HG03558 (cell line): ENCODE data around the gene NAA38.
"Not testable (repeated sequence)": the region's sequence is repeated elsewhere in the genome, so short reads cannot be mapped to it uniquely, and the experiment has no call there.

Experiments
- ATAC-seq: cut with Tn5 transposase; IDR thresholded peaks from one replicate; pipeline ENCODE4 v1.9.1; 2021; ENCODE audit warnings: moderate number of reproducible peaks; ENCODE audit not compliant: unreplicated experiment; ENCODE audit errors: extremely low read depth

NAA38 gene

DNA sequence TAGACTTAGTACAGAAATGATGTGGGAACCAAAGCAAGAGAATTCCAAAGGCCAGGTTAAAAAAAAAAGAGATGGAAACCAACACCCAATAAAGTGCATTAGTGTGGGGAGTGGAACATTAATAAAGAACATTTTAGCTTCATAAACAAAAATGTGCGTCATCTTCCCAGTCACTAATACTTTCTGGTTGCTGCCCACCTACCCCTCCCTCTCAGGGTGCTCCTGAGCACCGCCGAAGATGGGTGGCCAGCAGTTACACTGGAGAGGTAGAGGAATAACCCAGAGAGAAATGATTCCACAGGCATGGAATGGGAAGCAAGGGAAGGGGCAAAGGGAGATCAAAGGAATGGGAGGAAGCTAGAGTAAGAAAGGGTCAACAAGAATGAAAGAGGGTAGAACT lies 25.3 kb upstream of the NAA38 start:
- ATAC-seq = no peak

DNA sequence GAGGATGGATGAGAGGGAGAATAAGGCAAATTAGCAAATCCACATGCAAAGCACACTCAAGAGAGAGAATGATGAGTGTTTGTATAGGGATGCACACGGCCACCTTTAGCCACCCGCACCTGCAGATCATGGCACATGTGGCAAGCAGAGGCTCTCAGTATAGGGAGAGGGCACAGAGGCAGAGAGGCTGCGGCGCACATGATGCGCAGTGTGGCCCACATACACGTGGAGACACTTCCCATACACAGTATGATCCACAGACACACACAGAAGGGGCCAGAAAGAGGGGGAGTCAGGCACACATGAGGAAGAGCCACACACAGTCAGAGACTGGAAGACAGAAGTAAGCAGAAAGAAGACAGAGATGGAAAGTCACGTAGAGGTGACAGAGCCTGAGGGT lies 24.7 kb upstream of the NAA38 start:
- ATAC-seq = no peak

DNA sequence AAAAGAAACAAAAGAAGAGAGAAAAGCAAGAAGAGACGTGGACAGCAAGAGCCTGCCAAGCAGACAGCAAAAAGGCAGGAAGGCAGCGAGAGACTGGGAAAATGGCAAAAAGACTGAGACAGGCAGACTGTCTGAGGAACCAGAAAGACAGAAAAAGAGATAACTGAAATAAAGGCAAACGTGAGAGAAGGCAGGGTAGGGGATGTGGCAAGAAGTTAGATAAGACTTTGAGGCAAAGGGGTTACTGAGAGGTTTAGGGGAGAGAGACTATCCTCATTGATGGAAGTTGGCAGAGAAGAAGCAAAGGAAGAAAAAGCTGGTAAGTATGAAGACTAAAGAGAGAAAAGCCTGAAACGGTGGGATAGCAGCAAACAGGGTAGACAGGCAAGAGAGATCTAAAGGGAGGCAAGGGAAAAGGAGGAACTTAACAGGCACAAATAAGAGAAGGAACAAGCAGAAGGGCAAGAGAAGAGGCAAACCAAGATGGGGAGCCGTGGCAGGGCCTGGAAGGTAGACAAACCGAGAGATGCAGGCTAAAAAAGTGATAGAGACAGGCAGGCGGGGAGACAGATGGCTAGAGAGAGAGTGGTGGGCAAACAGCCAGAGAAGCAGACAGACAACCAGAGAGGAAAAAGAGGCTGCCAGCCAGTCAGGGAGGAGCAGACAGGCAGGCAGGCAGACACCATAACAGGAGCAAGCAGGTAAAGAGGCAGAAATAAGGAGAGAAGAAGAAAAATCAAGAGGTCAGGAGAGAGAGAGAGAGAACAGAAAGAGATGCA lies 24.1 kb upstream of the NAA38 start:
- no peak for ATAC-seq

DNA sequence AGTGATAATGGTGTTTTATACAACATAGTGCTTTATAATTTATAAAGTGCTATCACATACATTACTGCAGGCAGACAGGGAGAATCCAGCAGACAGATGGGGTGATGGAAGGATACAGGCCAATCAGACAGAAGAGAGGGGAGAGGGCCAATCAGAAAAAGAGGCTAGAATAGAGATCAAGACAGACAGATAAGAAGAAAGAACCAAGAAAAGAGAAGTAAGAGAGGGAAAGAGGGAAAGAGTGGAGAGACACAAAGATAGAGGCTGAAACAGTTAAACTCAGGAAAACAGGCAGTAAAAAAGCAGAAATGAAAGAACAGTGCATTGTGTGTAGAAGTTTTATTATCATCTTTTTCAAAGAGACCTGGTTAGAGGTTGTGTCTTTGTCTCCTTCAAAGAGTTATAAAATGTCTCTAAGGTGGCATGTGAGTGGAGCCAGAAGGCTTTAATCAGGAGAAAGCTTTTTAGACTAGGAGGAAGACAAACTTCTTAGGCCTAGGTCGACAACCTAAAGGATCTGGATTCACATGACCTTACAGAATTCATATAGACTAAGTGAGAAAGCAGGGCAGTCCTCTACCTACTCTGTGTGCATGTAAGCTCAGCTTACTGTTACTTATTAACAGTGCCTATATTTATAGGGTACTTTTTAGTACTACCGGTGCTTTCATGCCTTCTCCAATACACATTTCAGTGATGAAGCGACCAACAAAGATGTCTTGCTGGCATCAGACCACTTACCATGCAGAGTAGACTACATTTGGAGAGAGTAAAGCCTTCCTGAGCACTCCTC lies 22.9 kb upstream of the NAA38 start:
- no peak for ATAC-seq

DNA sequence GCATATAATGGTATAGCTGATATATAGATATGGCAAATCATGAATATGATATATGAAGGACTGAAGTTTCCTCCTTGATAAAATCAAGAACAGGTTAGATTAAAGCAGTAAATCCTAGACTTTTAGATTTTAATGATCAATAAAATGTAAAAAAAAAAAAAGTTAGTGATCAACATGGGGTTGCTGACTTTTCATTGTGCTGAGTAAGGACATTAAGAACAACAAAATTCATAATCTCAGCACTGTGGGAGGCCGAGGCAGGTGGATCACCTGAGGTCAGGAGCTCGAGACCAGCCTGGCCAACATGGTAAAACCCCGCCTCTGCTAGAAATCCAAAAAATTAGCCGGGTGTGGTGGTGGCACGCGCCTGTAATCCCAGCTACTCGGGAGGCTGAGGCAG lies 20.9 kb upstream of the NAA38 start:
- no peak for ATAC-seq

DNA sequence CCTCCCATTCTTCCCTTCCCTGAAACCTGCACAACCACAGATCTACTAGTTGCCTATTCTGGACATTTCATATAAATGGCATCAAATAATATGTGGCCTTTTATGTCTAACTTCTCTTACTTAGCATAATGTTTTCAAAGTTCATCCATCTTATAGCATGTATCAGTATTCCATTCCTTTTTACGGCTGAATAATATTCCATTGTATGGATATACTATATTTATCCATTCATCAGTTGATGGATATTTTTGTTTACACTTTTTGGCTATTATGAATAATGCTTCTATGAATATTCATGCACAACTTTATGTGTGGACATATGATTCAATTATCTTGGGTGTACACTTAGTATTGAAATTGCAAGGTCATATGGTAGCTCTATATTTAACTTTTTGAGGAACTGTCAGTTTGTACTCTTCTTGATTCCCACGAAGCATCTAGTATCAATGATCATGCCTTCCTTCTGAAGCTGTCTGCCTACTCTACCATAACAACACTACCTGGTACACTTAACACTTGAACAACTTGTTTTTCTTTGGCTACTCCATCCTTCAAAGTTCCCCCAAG lies 18.5 kb upstream of the NAA38 start:
- ATAC-seq = no peak

DNA sequence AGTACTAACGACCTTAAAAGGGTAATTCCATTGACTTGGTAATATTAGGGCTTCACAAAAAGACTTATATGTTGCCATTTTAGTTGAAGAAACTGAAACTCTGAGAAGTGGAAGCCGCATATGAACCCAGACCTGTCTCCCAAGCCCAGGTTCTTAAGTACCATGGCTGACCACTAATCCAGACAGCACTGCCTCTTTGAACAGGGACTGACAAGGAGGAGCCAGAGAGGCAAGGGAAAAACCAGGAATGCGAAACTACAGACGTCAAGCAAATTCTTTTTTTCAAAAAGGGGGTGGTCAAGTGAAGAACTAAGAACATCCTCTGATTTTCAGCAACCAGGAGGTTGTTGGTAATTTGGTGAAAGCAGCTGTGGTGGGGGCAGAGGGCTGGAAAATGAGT lies 15.7 kb upstream of the NAA38 start:
- no peak for ATAC-seq

DNA sequence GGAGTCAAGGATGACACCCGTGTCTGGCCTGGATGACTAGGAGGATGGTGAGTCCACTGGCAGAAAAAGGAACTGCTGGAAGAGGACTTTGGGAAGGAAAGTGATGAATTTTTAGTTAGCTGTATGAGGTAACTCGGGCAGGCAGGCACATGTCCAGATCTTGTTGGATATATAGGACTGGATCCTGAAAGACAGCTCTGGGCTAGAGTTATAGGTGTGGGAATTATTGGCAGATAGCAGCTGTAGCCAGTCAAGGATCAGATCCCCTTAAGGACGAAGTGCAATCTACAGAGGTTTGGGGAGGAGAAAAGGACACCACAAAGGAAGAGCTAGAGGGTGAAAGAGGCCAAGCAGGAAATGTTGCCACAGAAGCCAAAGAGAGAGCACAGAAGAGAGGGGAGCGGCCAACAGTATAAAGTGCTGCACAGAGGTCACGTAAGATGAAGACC lies 10.5 kb upstream of the NAA38 start:
- no peak for ATAC-seq

DNA sequence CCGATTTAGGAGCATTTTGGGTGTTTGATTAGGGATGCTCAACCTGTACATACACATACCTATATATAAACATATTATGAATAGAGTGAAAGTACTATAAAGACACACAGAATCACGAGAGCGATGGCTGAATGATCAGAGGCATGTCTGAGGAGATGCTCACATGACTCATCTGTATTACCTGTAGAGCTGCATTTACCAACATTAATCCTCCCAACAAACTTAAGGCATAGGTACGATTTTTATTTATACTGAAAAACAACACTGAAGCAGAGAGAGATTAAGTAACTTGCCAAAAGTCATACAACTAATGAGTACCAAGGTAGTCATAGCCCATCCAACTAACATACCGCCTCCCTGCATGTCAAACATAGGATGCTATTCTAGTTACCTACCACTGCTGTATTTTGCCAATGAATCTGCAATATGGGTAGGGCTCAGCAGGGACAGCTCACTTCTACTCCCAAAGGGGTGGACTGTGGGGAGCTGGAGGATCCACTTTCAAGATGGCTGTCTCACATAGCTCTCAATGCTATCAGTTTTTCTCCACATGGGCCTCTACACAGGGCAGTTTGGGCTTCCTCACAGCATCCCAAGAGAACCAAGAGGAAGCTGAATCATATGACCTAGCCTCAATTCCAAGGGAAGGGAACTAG lies 7.8 kb upstream of the NAA38 start:
- ATAC-seq = no peak

DNA sequence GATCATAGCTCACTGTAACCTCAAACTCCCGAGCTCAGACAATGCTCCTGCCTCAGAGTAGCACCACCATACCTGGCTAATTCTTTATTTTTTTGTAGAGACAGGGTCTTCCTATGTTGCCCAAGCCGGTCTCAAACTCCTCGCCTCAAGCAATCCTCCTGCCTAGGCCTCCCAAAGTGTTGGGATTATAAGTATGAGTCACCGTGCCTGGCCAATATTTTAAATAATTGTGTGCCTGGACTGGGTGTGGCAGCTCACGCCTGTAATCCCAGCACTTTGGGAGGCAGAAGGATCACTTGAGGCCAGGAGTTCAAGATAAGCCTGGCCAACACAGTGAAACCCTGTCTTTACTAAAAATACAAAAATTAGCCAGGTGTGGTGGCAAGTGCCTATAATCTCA lies 7.0 kb upstream of the NAA38 start:
- not testable (repeated sequence) for ATAC-seq

DNA sequence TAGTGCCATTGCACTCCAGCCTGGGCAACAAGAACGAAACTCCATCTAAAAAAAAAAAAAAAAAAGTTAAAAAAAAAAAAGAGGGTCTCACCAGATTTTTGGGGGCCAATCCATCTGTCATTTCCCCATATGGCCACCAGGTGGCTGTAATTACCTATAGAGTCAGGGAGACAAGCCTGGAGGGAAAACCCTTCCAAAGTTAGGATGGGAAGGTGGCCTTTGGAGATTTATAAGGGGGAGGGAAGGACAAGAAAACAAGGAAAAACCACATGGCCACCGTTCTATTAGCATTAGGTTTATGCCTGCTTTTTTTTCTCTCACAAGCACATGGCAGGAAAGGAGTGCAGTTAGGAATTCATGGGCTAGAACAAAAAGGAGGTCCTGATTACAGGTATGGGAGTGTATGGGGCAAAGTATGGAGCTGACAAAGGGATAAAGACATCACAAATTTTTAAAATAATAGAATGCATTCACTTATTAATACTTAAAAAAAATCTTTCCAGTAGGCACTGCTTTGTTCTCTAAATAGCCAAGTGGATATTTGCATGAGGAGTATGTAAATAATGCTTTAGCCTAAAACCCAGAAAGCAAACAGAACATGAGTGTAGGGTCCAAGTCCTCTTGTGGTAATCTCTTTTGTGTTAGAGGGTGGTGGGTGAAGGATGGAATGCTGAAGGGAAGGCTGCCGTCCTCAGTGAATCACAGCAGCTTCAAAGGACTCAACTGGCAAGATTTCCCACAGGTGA lies 5.5 kb upstream of the NAA38 start:
- no peak for ATAC-seq

DNA sequence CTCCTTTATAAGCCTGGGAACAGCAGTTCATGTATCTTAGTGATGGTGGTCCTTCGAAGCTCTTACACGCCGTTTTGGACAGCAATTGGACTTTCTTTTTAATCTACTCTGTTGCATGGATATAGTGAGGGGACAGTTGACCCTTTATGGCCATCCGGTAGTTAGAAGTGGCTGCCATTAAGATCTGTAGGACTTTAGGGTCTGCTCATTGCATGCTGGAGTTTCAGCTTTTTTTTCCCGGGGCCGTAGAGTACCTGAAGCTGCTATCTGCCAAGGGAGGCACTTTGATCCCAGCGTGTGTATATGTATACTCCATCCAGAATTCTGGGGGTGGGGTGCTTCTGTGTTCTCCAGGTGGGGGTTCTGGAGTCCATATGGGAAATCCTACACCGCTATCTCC lies 1.7 kb upstream of the NAA38 start:
- no peak for ATAC-seq

DNA sequence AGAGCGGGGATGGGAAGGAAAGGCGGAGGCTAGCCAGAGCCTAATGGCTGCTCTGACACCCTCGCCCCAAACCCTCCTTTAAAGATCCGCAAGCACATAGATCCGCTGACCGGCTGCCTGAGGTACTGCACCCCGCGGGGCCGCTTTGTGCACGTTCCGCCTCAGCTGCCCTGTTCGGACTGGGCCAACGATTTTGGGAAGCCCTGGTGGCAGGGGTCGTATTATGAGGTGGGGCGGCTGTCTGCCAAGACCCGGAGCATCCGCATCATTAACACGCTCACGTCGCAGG lies 1.1 kb upstream of the NAA38 start:
- ATAC-seq = no peak

DNA sequence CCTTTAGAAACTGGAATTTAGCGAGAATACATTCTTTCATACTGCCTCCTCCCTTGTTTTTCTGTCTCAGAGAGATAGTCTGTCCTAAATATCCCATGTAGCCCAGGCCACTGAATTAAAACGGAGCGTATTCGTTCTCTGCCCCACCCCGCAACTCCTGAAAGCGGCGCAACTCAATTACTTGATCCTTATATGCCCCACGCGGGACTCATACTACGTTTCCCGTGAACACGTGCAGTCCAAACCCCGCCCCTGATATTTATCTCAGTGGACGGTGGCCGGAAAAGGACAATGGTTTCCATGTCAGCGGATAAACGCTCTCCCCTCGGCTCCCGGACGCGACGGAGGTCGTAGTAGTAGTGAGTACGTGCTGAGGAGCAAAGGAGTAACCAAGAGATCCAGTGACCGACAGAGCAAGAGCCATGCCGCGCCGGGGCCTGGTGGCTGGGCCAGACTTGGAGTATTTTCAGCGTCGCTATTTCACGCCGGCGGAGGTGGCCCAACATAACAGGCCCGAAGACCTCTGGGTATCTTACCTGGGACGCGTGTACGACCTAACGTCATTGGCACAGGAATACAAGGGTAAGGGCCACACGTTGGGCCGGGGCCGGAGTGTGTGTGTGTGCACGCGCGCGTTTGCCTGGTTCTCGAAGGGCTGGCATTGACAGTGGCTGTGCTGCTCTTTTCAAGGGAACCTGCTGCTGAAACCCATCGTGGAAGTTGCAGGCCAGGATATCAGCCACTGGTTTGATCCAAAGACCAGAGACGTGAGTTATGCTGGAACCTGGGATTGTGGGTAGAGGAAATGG lies 558 bp upstream of the NAA38 start, which contains the start of gene CYB5D1:
TSS of gene CYB5D1 (plus strand) at position 291 of the 809 bp plus-strand sequence. CDS start at position 423, 132 bp downstream.
- ATAC-seq = peak; percentile 14

DNA sequence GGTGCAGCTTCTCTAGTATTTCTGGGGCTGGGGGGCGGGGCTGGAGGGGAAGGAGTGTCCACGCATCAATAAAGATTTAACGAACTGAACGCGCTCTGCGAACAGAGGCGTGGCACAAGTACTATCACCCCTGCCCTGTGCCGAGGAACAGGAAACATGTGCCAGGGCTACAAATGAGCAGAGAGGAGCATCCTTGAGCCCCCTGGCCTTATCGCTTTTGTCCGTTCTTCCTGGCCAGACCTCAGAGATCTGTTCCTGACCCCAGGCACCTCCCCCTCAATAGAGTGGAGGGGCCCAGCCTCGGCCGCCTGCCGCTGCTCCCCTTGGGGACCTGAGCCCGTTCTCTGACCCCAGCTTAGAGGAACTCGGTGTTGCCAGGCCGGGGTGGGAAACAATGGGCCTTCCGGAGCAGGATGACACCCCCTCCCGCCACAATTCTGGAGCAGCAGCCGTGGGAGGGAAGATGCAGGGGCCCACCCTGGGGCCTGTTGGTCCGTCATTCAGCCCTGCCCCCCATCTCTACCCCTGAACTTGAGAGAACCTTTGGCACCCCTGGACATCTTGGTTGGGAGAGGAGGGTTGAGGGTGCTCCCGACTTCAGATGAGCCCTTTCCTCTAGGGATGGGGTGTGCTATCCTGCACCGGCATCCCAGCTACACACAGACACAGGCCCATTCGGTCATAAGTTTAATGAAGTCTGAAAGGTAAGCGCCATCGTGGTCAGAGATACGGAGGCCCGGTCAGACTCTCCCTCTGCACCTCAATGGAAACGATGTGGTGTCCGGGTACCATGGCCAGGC lies 1.1 kb downstream of the NAA38 start:
- no peak for ATAC-seq

DNA sequence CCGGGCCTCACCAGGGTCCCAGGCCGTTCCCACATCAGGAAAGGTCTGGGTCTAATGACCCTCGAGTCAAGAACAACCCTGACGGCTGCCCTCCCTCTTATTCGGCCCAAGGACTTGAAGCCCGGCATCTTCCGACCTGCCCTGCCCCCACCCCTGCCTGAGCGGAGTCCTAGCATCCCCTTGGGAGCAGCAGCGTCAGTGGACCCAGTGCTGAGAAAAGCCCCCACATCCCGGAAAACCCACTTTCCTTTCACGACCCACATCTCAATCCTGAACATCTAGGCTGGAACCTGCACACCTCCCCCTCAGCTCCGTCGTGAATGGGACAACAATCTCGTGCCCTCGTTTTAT lies 1.7 kb downstream of the NAA38 start:
- no peak for ATAC-seq

DNA sequence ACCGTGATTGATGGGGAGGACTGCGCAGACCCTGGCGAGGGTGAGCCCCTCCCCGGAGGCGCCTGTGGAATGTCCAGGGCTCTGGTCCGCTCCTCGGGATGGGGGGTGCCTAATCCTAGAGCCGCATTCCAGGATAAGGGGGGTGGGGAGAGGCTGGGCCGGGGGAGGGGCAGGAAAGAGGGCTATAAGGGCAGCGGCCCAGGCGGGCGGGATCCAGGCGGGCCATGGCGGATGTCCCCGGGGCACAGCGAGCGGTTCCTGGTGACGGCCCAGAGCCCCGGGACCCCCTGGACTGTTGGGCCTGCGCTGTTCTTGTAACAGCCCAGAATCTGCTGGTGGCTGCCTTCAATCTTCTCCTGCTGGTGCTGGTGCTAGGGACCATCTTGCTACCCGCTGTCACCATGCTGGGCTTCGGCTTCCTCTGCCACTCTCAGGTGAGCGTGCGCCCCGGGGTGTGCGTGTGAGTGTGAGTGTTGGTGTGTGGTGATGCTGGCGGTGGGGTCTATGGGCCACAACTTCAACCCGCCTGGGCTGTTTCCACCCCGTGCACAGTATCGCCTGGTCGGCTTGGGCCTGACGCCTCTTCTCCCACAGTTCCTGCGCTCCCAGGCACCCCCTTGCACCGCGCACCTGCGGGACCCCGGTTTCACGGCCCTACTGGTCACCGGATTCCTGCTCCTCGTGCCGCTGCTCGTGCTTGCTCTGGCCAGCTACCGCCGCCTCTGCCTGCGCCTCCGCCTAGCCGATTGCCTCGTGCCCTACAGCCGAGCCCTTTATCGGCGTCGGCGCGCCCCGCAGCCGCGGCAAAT lies 2.3 kb downstream of the NAA38 start, which contains the start of gene TMEM88:
TSS of gene TMEM88 (plus strand) at position 216 of the 809 bp plus-strand sequence. CDS start at position 225, 9 bp downstream.
- ATAC-seq = no peak
